ENCODE results near the gene MARCHF6. TPM values are rescaled to one million over a fixed set of nuclear protein-coding genes. Genes with fewer than 3 reads are reported as not detected.
A peak's percentile ranks its signal among the peaks of the same experiment; 100 is the strongest.

Gene MARCHF6
- 561 and 734 TPM in 2 replicates for total RNA-seq (2011; cell fraction: chromatin; rRNA removed; ENCODE audit: low replicate concordance)
- total RNA-seq (2011; cell fraction: nucleolus; rRNA removed) = 300 and 404 TPM in 2 replicates
- total RNA-seq (2011; cell fraction: nucleoplasm; rRNA removed) = 460 and 488 TPM in 2 replicates
- total RNA-seq (2014; rRNA removed) = 68.1 and 82.1 TPM in 2 replicates
- 110 and 145 TPM in 2 replicates for total RNA-seq (2014; rRNA removed; fragmentation: Illumina TruSeq; extraction: Trizol)
- 73.8 and 74.1 TPM in 2 replicates for total RNA-seq (2015; rRNA removed; fragmentation: Illumina TruSeq; extraction: Trizol)
- total RNA-seq (2021) = 173 and 197 TPM in 2 replicates
- 363 and 456 TPM in 2 replicates for polyA plus RNA-seq (2011; rRNA removed)
- polyA plus RNA-seq (2011; cell fraction: cytosol; rRNA removed) = 108 and 266 TPM in 2 replicates
- polyA plus RNA-seq (2011; cell fraction: nucleus; rRNA removed) = 690 and 1,115 TPM in 2 replicates
- polyA plus RNA-seq (2012) = 113 TPM in 2 replicates
- polyA plus RNA-seq (2014; fragmentation: Illumina TruSeq; extraction: Trizol) = 97.2 and 107 TPM in 2 replicates
- polyA plus RNA-seq (2014; fragmentation: Nextera tagmentation; extraction: Ambion mirVana) = 100 to 1,000 TPM; 170 to 176 TPM
- 113 and 116 TPM in 2 replicates for polyA plus RNA-seq (2014; rRNA removed)
- 714 and 809 TPM in 2 replicates for polyA minus RNA-seq (2011; rRNA and poly(A)+ RNA removed)
- polyA minus RNA-seq (2011; cell fraction: cytosol; rRNA and poly(A)+ RNA removed) = 187 and 222 TPM in 2 replicates
- polyA minus RNA-seq (2011; cell fraction: nucleus; rRNA and poly(A)+ RNA removed) = 218 and 284 TPM in 2 replicates
- Bru-seq, nascent RNA = percentile 97 among the genes with signal in this experiment
- percentile 98 among the genes with signal in this experiment for BruChase-seq, experiment 1, labeled RNA remaining after a 2-hour chase
- BruChase-seq, experiment 2, labeled RNA remaining after a 6-hour chase = percentile 98 among the genes with signal in this experiment
- long read RNA-seq, experiment 1, full-length matches to known transcripts = 135 of 227 reads
- long read RNA-seq, experiment 1, partial matches to known transcripts = 48 of 227 reads
- long read RNA-seq, experiment 1, other reads (novel, unspliced or antisense) = 44 of 227 reads
- long read RNA-seq, experiment 2, full-length matches to known transcripts = 22 of 75 reads
- long read RNA-seq, experiment 2, partial matches to known transcripts = 30 of 75 reads
- long read RNA-seq, experiment 2, other reads (novel, unspliced or antisense) = 23 of 75 reads
- long read RNA-seq, experiment 3, full-length matches to known transcripts = 31 of 94 reads
- long read RNA-seq, experiment 3, partial matches to known transcripts = 13 of 94 reads
- long read RNA-seq, experiment 3, other reads (novel, unspliced or antisense) = 50 of 94 reads

- ChIA-PET POLR2A (interaction anchor here (0.6 to 4.0 kb wide), 26 partner anchors 10 to 125 kb away, joined by 3 to 38 read pairs (median 6); partner anchors contain the start of genes ATPSCKMT and CCT5), CTCF (ENCODE audit: low intra/inter-chr PET ratio) (no interaction called here)
- H4K20me1 ChIP-seq (replicated peaks; ENCODE audit: control insufficient read depth, insufficient read depth, low read length) = peaks cover 33% of the 10 kb centered on the region
- intact Hi-C loops (cut with micrococcal nuclease) (loop anchor here (1.0 to 10.0 kb wide), 4 partner anchors 34 to 151 kb away; partner anchors contain the start of gene CCT5), in situ Hi-C loops (cut with MboI) (no loop called here)
- under 1% methylated on average over 51 of the region's 92 CpGs for WGBS (ENCODE audit: insufficient coverage, low coverage, missing lambda C conversion rate)
- no peaks in the 10 kb centered on the region for H3K9me3 ChIP-seq (replicated peaks; ENCODE audit: control insufficient read depth, insufficient read depth, low read depth, low read length)
- no peaks in the 10 kb centered on the region for H3K27me3 ChIP-seq (ENCODE audit: control insufficient read depth in 2 of 2, insufficient read depth in 2 of 2, low read length in 2 of 2)
- peaks cover 22 to 34% of the 10 kb centered on the region in 2 experiments for H3K4me1 ChIP-seq (replicated peaks in 1 of 2; ENCODE audit: control insufficient read depth in 2 of 2, insufficient read depth in 2 of 2, low read length in 2 of 2)
- H3K9ac ChIP-seq (ENCODE audit: insufficient read depth in 1 of 2, low read depth in 2 of 2, low read length in 2 of 2) = peak within 1 kb of the TSS; percentile 93 to 97
- H2AFZ ChIP-seq (ENCODE audit: low read depth, low read length) = peak within 1 kb of the TSS; percentile 86
- H3K36me3 ChIP-seq (ENCODE audit: control insufficient read depth, insufficient read depth, low read length) = peaks cover 15% of the 10 kb centered on the region; the same call in 2 of the 3 replicates
- DNase-seq (ENCODE audit: extremely low read depth in 1 of 4, low spot score in 3 of 4) = peak; percentile 91 to 99 (median 92)
- peak; percentile 80 for ATAC-seq
- peak within 1 kb of the TSS; percentile 96 for H3K27ac ChIP-seq (ENCODE audit: extremely low read depth, low read depth, low read length)
- no peaks in the 10 kb centered on the region for H3K9me1 ChIP-seq (ENCODE audit: control insufficient read depth, insufficient read depth, low read length)
- TSS peak; percentile 96 for BruUV-seq (replicated peaks)
- peaks cover 73% of the 10 kb centered on the region for H3K79me2 ChIP-seq (ENCODE audit: control insufficient read depth, insufficient read depth, low read length)
- peak within 1 kb of the TSS; percentile 95 for H3K4me2 ChIP-seq (ENCODE audit: insufficient read depth, low read length)
- H3K4me3 ChIP-seq = peak within 1 kb of the TSS; percentile 60
- FAIRE-seq = peak; percentile 46
- TF ChIP-seq CREB1 (IDR thresholded peaks at IDR 0.05) = peak; percentile 84
- peak; percentile 87 for TF ChIP-seq CREB1 (CRISPR knock-in tag; IDR thresholded peaks at IDR 0.05)
- no peak for TF ChIP-seq HOMEZ (CRISPR knock-in tag; IDR thresholded peaks at IDR 0.05)
- peak; percentile 80 for TF ChIP-seq ETV5 (CRISPR knock-in tag; IDR thresholded peaks at IDR 0.05; ENCODE audit: low read depth)
- TF ChIP-seq TEAD2 (tag; IDR thresholded peaks at IDR 0.05) = no peak
- no peak for TF ChIP-seq ZNF75A (CRISPR knock-in tag; IDR thresholded peaks at IDR 0.05)
- TF ChIP-seq THRA (IDR thresholded peaks at IDR 0.05) = no peak
- TF ChIP-seq TSHZ1 (CRISPR knock-in tag; IDR thresholded peaks at IDR 0.05) = no peak
- no peak for TF ChIP-seq KAT2B (IDR thresholded peaks at IDR 0.05; ENCODE audit: low read depth, low read length)
Measured at GRCh38 chr5:10353241-10354047, at the start of gene MARCHF6. TSS of gene MARCHF6 (plus strand) at chr5:10353695. CDS start at chr5:10353899, 204 bp downstream.
